ENCODE results near the gene TMBIM4.

The TMBIM4 gene

GRCh38 chr12:66164349-66164821, 5.4 kb downstream of the TMBIM4 start:
- DNase-seq (ENCODE audit: low read depth) = peak; percentile 8
- H3K4me3 ChIP-seq (ENCODE audit: low read depth, low read length) = no peak overlapping the region
- TF ChIP-seq CTCF (conservative IDR thresholded peaks at IDR 0.05; ENCODE audit: low read depth, low read length) = no peak

GRCh38 chr12:66163289-66163688, 6.5 kb downstream of the TMBIM4 start:
- DNase-seq (ENCODE audit: low read depth) = no peak
- no peak overlapping the region for H3K4me3 ChIP-seq (ENCODE audit: low read depth, low read length)
- TF ChIP-seq CTCF (conservative IDR thresholded peaks at IDR 0.05; ENCODE audit: low read depth, low read length) = no peak

DNA sequence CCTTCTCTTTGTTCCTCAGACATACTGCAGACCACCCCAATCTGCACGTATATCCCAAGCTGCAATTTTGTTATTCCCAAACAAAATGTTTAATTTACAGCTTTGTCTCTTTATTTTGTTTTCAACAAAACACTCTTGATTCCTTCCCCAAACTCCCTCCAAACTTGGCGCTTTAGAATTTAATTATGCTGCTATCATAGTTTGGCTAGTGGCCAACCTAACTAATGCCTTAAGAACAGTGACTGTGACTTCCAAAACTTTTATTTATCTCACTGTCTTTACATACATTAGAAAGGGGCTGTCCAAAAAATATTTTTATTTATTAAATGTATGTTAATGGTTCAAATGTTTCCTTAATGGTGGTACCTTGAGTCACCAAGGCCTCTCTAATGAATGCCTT, 7.1 kb downstream of the TMBIM4 start:
- H3K4me3 ChIP-seq (ENCODE audit: low read depth, low read length) = no peak overlapping the region
- no peak for DNase-seq (ENCODE audit: low read depth)
- TF ChIP-seq CTCF (conservative IDR thresholded peaks at IDR 0.05; ENCODE audit: low read depth, low read length) = no peak

- no peak overlapping the region for H3K4me3 ChIP-seq (ENCODE audit: low read depth, low read length)
- no peak for TF ChIP-seq CTCF (conservative IDR thresholded peaks at IDR 0.05; ENCODE audit: low read depth, low read length)
- no peak for DNase-seq (ENCODE audit: low read depth)
Observed at GRCh38 chr12:66160704-66161103, 9.1 kb downstream of the TMBIM4 start.

DNA sequence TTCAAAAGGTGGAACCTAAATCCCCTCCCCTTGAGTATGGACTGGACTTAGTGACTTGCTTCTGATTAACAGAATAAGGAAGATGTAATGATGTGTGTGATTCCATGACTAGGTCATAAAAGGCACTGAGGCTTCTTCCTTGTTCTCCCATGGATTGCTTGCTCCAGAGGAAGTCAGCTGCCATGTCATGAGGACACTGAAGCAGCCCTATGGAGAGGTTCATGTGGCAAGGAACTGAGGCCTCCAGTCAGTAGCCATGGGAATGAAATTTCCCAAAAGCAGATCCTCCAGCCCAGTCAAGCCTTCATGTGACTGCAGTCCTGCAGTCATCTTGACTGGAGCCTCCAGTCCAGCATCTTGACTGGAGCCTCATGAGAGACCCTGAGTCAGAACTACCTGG, 10.7 kb downstream of the TMBIM4 start:
- no peak overlapping the region for H3K4me3 ChIP-seq (ENCODE audit: low read depth, low read length)
- TF ChIP-seq CTCF (conservative IDR thresholded peaks at IDR 0.05; ENCODE audit: low read depth, low read length) = no peak
- no peak for DNase-seq (ENCODE audit: low read depth)

DNA sequence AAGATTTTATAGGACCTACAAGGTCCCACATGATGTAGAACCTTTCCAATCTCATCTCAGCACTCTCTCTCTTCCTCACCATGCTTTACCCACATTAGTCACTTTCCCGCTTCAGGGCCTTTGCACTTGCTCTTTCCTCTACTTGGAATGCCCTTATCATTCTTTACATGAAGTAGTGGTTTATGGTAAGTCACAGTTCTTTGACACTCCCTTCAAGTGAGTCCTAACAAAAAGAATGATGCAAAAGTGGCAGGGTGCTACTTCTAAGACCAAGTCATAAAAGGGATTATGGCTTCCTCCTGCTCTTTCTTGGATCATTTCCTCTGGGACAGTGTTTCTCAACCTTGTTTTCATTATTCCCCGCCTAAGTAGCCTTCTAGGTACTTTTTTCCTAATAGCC, 13.1 kb downstream of the TMBIM4 start:
- no peak overlapping the region for H3K4me3 ChIP-seq (ENCODE audit: low read depth, low read length)
- TF ChIP-seq CTCF (conservative IDR thresholded peaks at IDR 0.05; ENCODE audit: low read depth, low read length) = no peak
- no peak for DNase-seq (ENCODE audit: low read depth)

DNA sequence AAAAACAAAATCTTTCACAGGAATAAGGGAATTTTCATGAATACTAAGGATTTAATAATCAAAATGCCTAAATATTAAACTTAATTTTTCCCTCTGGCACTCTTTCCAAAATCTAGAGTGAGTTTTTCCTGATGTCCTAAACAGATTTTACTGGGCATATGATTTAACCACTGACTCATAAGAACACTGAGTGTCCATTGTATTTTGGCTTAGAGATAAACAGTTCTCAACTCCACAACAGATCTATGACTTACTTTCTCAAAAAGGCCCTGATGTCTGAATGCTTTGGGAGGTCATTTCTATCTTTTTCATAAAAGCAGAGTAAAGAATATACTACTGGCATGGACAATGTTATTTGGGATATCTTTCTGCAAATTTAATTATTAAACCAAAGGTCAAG, 15.0 kb downstream of the TMBIM4 start:
- no peak for DNase-seq (ENCODE audit: low read depth)
- TF ChIP-seq CTCF (conservative IDR thresholded peaks at IDR 0.05; ENCODE audit: low read depth, low read length) = no peak
- no peak overlapping the region for H3K4me3 ChIP-seq (ENCODE audit: low read depth, low read length)
